GM12878 (cell line): Measurements from ENCODE around the gene CACNA1A. TPM values are rescaled to one million over a fixed set of nuclear protein-coding genes. Genes with fewer than 3 reads are reported as not detected.

ENCODE experiments used
- ATAC-seq: fragments of 200-7000 bp; cut with Tn5 transposase; 3 replicates; pipeline ENCODE4 v1.9.1; 2020; ENCODE audit warnings: mild to moderate bottlenecking, moderate library complexity
- BruUV-seq: library from RNA; stranded (reverse); fragments of 400-500 nt; replicated peaks from 2 replicates; lab custom pipeline; 2021; lab: Mats Ljungman, UMichigan
- CTCF ChIA-PET: fragments of 300-600 bp; sonication (Branson Sonifier 250); formaldehyde crosslinking; extraction: SDS; loops from one replicate; lab custom pipeline; 2021; ENCODE audit warnings: inconsistent platforms; lab: Yijun Ruan, JAX
- POLR2A ChIA-PET: fragments of 350-600 bp; formaldehyde crosslinking; extraction: SDS; loops from one replicate; lab custom pipeline; 2021; ENCODE audit warnings: inconsistent platforms; lab: Charles Lee
- RAD21 ChIA-PET: fragments of 300-600 bp; sonication (Branson Sonifier 250); formaldehyde crosslinking; loops from one replicate; lab custom pipeline; 2023; ENCODE audit warnings: antibody characterized with exemption; ENCODE audit not compliant: unreplicated experiment; lab: Charles Lee
- SMC1A ChIA-PET: fragments of 300-600 bp; sonication (Branson Sonifier 250); formaldehyde crosslinking; loops from one replicate; lab custom pipeline; 2023; ENCODE audit not compliant: unreplicated experiment, uncharacterized antibody; lab: Charles Lee
- DNase-seq: peaks from one replicate; pipeline ENCODE4 v3.0.0-alpha.2; 2011; ENCODE audit warnings: low read depth, low spot score
- FAIRE-seq: peaks from 3 replicates; lab custom pipeline; 2011; peaks lifted over from hg19 to GRCh38; lab: Jason Lieb, UNC
- H2AFZ ChIP-seq: 2 replicates; pipeline ENCODE4 v1.6.0; 2011; ENCODE audit warnings: low read depth, low read length, control low read depth; ENCODE audit not compliant: control insufficient read depth
- H3K27ac ChIP-seq: 2 replicates; pipeline ENCODE4 v1.5.1; 2011; ENCODE audit warnings: control low read depth; ENCODE audit not compliant: control insufficient read depth, insufficient read depth
- H3K27me3 ChIP-seq, 2 experiments: replicated peaks in 1 of 2; 2 replicates each; pipeline versions ENCODE4 v1.6.0 to v1.6.1; 2011; ENCODE audit warnings: low read length in 1 of 2; ENCODE audit not compliant: control insufficient read depth in 2 of 2, insufficient read depth in 2 of 2
- H3K36me3 ChIP-seq, 2 experiments: 2 replicates each; pipeline ENCODE4 v1.5.1; 2011; ENCODE audit warnings: low read length in 1 of 2; ENCODE audit not compliant: control insufficient read depth in 2 of 2, insufficient read depth in 2 of 2
- H3K4me1 ChIP-seq: 2 replicates; pipeline ENCODE4 v1.6.1; 2011; ENCODE audit warnings: mild to moderate bottlenecking, low read length, moderate library complexity, mixed read lengths; ENCODE audit not compliant: control insufficient read depth, insufficient read depth
- H3K4me2 ChIP-seq: 2 replicates; pipeline ENCODE4 v1.6.0; 2011; ENCODE audit warnings: control low read depth; ENCODE audit not compliant: control insufficient read depth, insufficient read depth
- H3K4me3 ChIP-seq: fragments of 200-600 bp; sonication (generic); 2 replicates; pipeline ENCODE4 v1.5.1; 2016
- H3K79me2 ChIP-seq: 2 replicates; pipeline ENCODE4 v1.6.0; 2011; ENCODE audit warnings: low read length; ENCODE audit not compliant: control insufficient read depth, insufficient read depth
- H3K9ac ChIP-seq: 2 replicates; pipeline ENCODE4 v1.8.0; 2011; ENCODE audit warnings: low read length, control low read depth, mixed read lengths; ENCODE audit not compliant: control insufficient read depth, insufficient read depth
- H3K9me3 ChIP-seq: replicated peaks from 3 replicates; pipeline ENCODE4 v1.5.1; 2011; ENCODE audit warnings: mild to moderate bottlenecking, low read length; ENCODE audit not compliant: control insufficient read depth, insufficient read depth
- H4K20me1 ChIP-seq: 2 replicates; pipeline ENCODE4 v1.6.0; 2011; ENCODE audit not compliant: control insufficient read depth, insufficient read depth
- CREM ChIP-seq: IDR thresholded peaks from 2 replicates; pipeline ENCODE4 v1.6.1; 2014; ENCODE audit warnings: antibody characterized with exemption, low read depth
- FOS ChIP-seq: IDR thresholded peaks from 3 replicates; pipeline ENCODE4 v1.6.1; 2011; ENCODE audit warnings: borderline replicate concordance; ENCODE audit not compliant: insufficient read length; ENCODE audit errors: extremely low read depth
- PAX8 ChIP-seq: fragments of 450-650 bp; IDR thresholded peaks from 2 replicates; pipeline ENCODE4 v1.6.1; 2017; ENCODE audit warnings: mild to moderate bottlenecking, moderate library complexity
- TARDBP ChIP-seq: IDR thresholded peaks from 2 replicates; pipeline ENCODE4 v1.6.1; 2016; ENCODE audit warnings: borderline replicate concordance
- TCF12 ChIP-seq: IDR thresholded peaks from 2 replicates; pipeline ENCODE4 v1.6.1; 2011; ENCODE audit warnings: low read depth, mild to moderate bottlenecking, low read length
- ZNF687 ChIP-seq: fragments of 450-650 bp; IDR thresholded peaks from 2 replicates; pipeline ENCODE4 v1.6.1; 2017; ENCODE audit warnings: mild to moderate bottlenecking, moderate library complexity
- ZSCAN29 ChIP-seq: fragments of 450-650 bp; IDR thresholded peaks from 2 replicates; pipeline ENCODE4 v1.6.1; 2017; ENCODE audit warnings: mild to moderate bottlenecking, moderate library complexity
- WGBS: methylation state at CpG from one replicate; pipeline ENCODE4 v1.1.6; 2016; ENCODE audit warnings: low lambda C conversion rate; ENCODE audit not compliant: insufficient replicate concordance, insufficient coverage; ENCODE audit errors: missing lambda C conversion rate; 5-methylcytosine and 5-hydroxymethylcytosine counted together
- in situ Hi-C: fragments of 300-500 bp; cut with MboI; formaldehyde crosslinking; loops from 9 replicates; pipeline ENCODE4 v1.14.3; 2018; ENCODE audit warnings: mixed read lengths
- intact Hi-C: fragments of 100-400 bp; cut with micrococcal nuclease; formaldehyde crosslinking; loops from one replicate; pipeline ENCODE4 v1.14.2; 2022; ENCODE audit not compliant: unreplicated experiment
- polyA plus RNA-seq, 11 experiments: library from polyadenylated mRNA; depleted of rRNA in 4 of 11; unstranded in 6 of 11; stranded (reverse) in 5 of 11; fragments of >200 nt; fragmentation: Nextera tagmentation in 4 of 11; fragmentation: Illumina TruSeq in 1 of 11; extraction: Ambion mirVana in 4 of 11; extraction: Trizol in 1 of 11; gene quantifications; 1 replicate in 1 of 11; 2 replicates in 10 of 11; pipeline versions ENCODE4 v1.2.1 to v1.2.3, GENCODE V29; 2011 to 2016; ENCODE audit warnings: inconsistent platforms in 2 of 11, missing spikeins in 2 of 11, low read depth in 1 of 11
- total RNA-seq, 4 experiments: library from RNA; depleted of rRNA in 3 of 4; stranded (reverse); fragments of >200 nt in 3 of 4; fragmentation: Illumina TruSeq in 1 of 4; extraction: Trizol in 1 of 4; gene quantifications; 2 replicates each; pipeline versions ENCODE4 v1.2.1 to v1.2.3, GENCODE V29; 2013 to 2021
- TF ChIP-seq, protein P1 (sequence below): fragments of 450-650 bp; IDR thresholded peaks from 2 replicates; pipeline ENCODE4 v1.6.1; 2017; ENCODE audit warnings: mild to moderate bottlenecking, moderate library complexity

The CACNA1A gene
- total and polyA plus RNA-seq, 10 of the 15 experiments (the other 5 are each of a cell fraction or from before 2014, with no cell fraction given), result 1.1 to 4.4 (median 2.5) TPM

- TF ChIP-seq, protein P1, sequence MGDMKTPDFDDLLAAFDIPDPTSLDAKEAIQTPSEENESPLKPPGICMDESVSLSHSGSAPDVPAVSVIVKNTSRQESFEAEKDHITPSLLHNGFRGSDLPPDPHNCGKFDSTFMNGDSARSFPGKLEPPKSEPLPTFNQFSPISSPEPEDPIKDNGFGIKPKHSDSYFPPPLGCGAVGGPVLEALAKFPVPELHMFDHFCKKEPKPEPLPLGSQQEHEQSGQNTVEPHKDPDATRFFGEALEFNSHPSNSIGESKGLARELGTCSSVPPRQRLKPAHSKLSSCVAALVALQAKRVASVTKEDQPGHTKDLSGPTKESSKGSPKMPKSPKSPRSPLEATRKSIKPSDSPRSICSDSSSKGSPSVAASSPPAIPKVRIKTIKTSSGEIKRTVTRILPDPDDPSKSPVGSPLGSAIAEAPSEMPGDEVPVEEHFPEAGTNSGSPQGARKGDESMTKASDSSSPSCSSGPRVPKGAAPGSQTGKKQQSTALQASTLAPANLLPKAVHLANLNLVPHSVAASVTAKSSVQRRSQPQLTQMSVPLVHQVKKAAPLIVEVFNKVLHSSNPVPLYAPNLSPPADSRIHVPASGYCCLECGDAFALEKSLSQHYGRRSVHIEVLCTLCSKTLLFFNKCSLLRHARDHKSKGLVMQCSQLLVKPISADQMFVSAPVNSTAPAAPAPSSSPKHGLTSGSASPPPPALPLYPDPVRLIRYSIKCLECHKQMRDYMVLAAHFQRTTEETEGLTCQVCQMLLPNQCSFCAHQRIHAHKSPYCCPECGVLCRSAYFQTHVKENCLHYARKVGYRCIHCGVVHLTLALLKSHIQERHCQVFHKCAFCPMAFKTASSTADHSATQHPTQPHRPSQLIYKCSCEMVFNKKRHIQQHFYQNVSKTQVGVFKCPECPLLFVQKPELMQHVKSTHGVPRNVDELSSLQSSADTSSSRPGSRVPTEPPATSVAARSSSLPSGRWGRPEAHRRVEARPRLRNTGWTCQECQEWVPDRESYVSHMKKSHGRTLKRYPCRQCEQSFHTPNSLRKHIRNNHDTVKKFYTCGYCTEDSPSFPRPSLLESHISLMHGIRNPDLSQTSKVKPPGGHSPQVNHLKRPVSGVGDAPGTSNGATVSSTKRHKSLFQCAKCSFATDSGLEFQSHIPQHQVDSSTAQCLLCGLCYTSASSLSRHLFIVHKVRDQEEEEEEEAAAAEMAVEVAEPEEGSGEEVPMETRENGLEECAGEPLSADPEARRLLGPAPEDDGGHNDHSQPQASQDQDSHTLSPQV, result no peak
- no peak for TF ChIP-seq TARDBP
- no peak for TF ChIP-seq ZSCAN29
Observed at GRCh38 chr19:13355356-13355755, 150.9 kb downstream of the CACNA1A start (continued).

- intact Hi-C loops (no loop called here), in situ Hi-C loops (no loop called here)
- ChIA-PET SMC1A (no interaction called here), CTCF (no interaction called here), POLR2A (no interaction called here), RAD21 (no interaction called here)
- H3K79me2 ChIP-seq, result no peaks in the 10 kb centered on the region
- no peaks in the 10 kb centered on the region; a peak in 1 of 4 replicates for H3K27me3 ChIP-seq
- DNase-seq (no peak), ATAC-seq (no peak), FAIRE-seq (no peak)
- TF ChIP-seq TCF12 (no peak), CREM (no peak), ZNF687 (no peak), PAX8 (no peak), FOS (no peak)
- H3K4me3 ChIP-seq, result no peak overlapping the region
- no peaks in the 10 kb centered on the region for H4K20me1 ChIP-seq
- H3K9ac ChIP-seq, result no peak overlapping the region
- H3K9me3 ChIP-seq, result peaks cover 4% of the 10 kb centered on the region; the same call in 2 of the 3 replicates
- H2AFZ ChIP-seq, result no peak overlapping the region
- WGBS, result 3% methylated on average over 3 of the region's 3 CpGs
- H3K27ac ChIP-seq, result no peak overlapping the region
- H3K4me1 ChIP-seq, result no peaks in the 10 kb centered on the region
- no TSS peak for BruUV-seq
- no peaks in the 10 kb centered on the region for H3K36me3 ChIP-seq
- no peak overlapping the region for H3K4me2 ChIP-seq
Observed at GRCh38 chr19:13353625-13354024, 152.7 kb downstream of the CACNA1A start.
